ENCODE measurements around the gene SIN3A. TPM values are rescaled to one million over a fixed set of nuclear protein-coding genes. Genes with fewer than 3 reads are reported as not detected.

SIN3A gene
- total and polyA plus RNA-seq, 2 donors (not counting 1 experiment from before 2014, with no cell fraction given), result 32.0 to 153 TPM

- Mint-ChIP-seq H3K9me3 (ENCODE audit: insufficient read depth) (no peaks in the 10 kb centered on the region), H3K4me1 (peaks cover 29% of the 10 kb centered on the region), H3K4me3 (no peak overlapping the region), H3K27ac (no peak overlapping the region), H3K27me3 (no peaks in the 10 kb centered on the region)
- no peak overlapping the region for H3K9ac ChIP-seq (ENCODE audit: low read length)
- no peak overlapping the region for H2AFZ ChIP-seq (ENCODE audit: insufficient read depth, low read depth, low read length, poor library complexity, severe bottlenecking)
- no peaks in the 10 kb centered on the region for H3K27me3 ChIP-seq (replicated peaks in 1 of 4; ENCODE audit: control extremely low read depth in 1 of 4, control insufficient read depth in 3 of 4, insufficient read depth in 4 of 4, low read length in 3 of 4)
- peaks cover 11% of the 10 kb centered on the region for H4K20me1 ChIP-seq (ENCODE audit: control insufficient read depth, insufficient read depth, low read length, poor library complexity, severe bottlenecking)
- peaks cover 4% of the 10 kb centered on the region for H3K79me2 ChIP-seq (ENCODE audit: control insufficient read depth, insufficient read depth, low read length)
- WGBS (ENCODE audit: insufficient coverage), result 92% methylated on average over 1 of the region's 1 CpG
- H3K9me3 ChIP-seq (ENCODE audit: control extremely low read depth in 1 of 3, control insufficient read depth in 2 of 3, insufficient read depth in 1 of 3, low read length in 2 of 3), result no peaks in the 10 kb centered on the region
- ChIA-PET CTCF (interaction anchor here (0.6 kb wide), 1 partner anchor 438 kb away, joined by 3 read pairs; no protein-coding TSS in a partner anchor), POLR2A (no interaction called here)
- ATAC-seq (ENCODE audit: low read depth) (no peak), DNase-seq (no peak)
- H3K4me1 ChIP-seq (ENCODE audit: control insufficient read depth in 2 of 2, insufficient read depth in 2 of 2, low read length in 2 of 2), result peaks cover 13 to 19% of the 10 kb centered on the region in 2 donors
- H3K36me3 ChIP-seq (replicated peaks in 1 of 2; ENCODE audit: control extremely low read depth in 1 of 2, control insufficient read depth in 1 of 2, extremely low read depth in 1 of 2, insufficient read depth in 2 of 2, low read length in 1 of 2), result peaks cover 2 to 45% of the 10 kb centered on the region in 2 experiments
- H3K27ac ChIP-seq (ENCODE audit: low read length in 2 of 2), result no peak overlapping the region
- intact Hi-C loops (cut with micrococcal nuclease), result no loop called here
- no peak for TF ChIP-seq EZH2 (IDR thresholded peaks at IDR 0.05; ENCODE audit: borderline replicate concordance, insufficient read depth, low read depth, low read length, poor library complexity, severe bottlenecking)
- TF ChIP-seq, protein P1, sequence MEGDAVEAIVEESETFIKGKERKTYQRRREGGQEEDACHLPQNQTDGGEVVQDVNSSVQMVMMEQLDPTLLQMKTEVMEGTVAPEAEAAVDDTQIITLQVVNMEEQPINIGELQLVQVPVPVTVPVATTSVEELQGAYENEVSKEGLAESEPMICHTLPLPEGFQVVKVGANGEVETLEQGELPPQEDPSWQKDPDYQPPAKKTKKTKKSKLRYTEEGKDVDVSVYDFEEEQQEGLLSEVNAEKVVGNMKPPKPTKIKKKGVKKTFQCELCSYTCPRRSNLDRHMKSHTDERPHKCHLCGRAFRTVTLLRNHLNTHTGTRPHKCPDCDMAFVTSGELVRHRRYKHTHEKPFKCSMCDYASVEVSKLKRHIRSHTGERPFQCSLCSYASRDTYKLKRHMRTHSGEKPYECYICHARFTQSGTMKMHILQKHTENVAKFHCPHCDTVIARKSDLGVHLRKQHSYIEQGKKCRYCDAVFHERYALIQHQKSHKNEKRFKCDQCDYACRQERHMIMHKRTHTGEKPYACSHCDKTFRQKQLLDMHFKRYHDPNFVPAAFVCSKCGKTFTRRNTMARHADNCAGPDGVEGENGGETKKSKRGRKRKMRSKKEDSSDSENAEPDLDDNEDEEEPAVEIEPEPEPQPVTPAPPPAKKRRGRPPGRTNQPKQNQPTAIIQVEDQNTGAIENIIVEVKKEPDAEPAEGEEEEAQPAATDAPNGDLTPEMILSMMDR (IDR thresholded peaks at IDR 0.05), result no peak
- no peak overlapping the region for H3K4me2 ChIP-seq (replicated peaks; ENCODE audit: low read depth, low read length, poor library complexity, severe bottlenecking)
- H3K4me3 ChIP-seq (ENCODE audit: control extremely low read depth in 1 of 5, extremely low read depth in 1 of 5, insufficient read depth in 1 of 5, low read depth in 2 of 5, low read length in 4 of 5), result no peak overlapping the region
Measured at GRCh38 chr15:75371486-75371885, 80.0 kb downstream of the SIN3A start.

- Mint-ChIP-seq H3K27ac (no peak overlapping the region), H3K4me1 (peaks cover 29% of the 10 kb centered on the region), H3K9me3 (ENCODE audit: insufficient read depth) (no peaks in the 10 kb centered on the region), H3K27me3 (no peaks in the 10 kb centered on the region), H3K4me3 (peak overlapping the region; percentile 93)
- 98% methylated on average over 6 of the region's 7 CpGs for WGBS (ENCODE audit: insufficient coverage)
- no peak overlapping the region for H3K4me3 ChIP-seq (ENCODE audit: control extremely low read depth in 1 of 5, extremely low read depth in 1 of 5, insufficient read depth in 1 of 5, low read depth in 2 of 5, low read length in 4 of 5)
- DNase-seq (no peak), ATAC-seq (ENCODE audit: low read depth) (no peak)
- H3K9me3 ChIP-seq (ENCODE audit: control extremely low read depth in 1 of 3, control insufficient read depth in 2 of 3, insufficient read depth in 1 of 3, low read length in 2 of 3), result no peaks in the 10 kb centered on the region
- ChIA-PET POLR2A (interaction anchor here (3.9 kb wide), 1 partner anchor 83 kb away, joined by 62 read pairs; the partner anchor contains the start of gene SIN3A), CTCF (interaction anchor here (2.7 to 4.3 kb wide), 4 partner anchors 10 to 313 kb away, joined by 15 to 51 read pairs (median 26); partner anchors contain the start of gene SIN3A)
- peaks cover 11% of the 10 kb centered on the region for H4K20me1 ChIP-seq (ENCODE audit: control insufficient read depth, insufficient read depth, low read length, poor library complexity, severe bottlenecking)
- TF ChIP-seq, protein P1 (IDR thresholded peaks at IDR 0.05), result no peak
- TF ChIP-seq EZH2 (IDR thresholded peaks at IDR 0.05; ENCODE audit: borderline replicate concordance, insufficient read depth, low read depth, low read length, poor library complexity, severe bottlenecking), result no peak
- H3K79me2 ChIP-seq (ENCODE audit: control insufficient read depth, insufficient read depth, low read length), result peaks cover 4% of the 10 kb centered on the region
- no peak overlapping the region for H3K4me2 ChIP-seq (replicated peaks; ENCODE audit: low read depth, low read length, poor library complexity, severe bottlenecking)
- no peaks in the 10 kb centered on the region for H3K27me3 ChIP-seq (replicated peaks in 1 of 4; ENCODE audit: control extremely low read depth in 1 of 4, control insufficient read depth in 3 of 4, insufficient read depth in 4 of 4, low read length in 3 of 4)
- H3K27ac ChIP-seq (ENCODE audit: low read length in 2 of 2), result peak overlapping the region; percentile 98 to 99
- H3K36me3 ChIP-seq (replicated peaks in 1 of 2; ENCODE audit: control extremely low read depth in 1 of 2, control insufficient read depth in 1 of 2, extremely low read depth in 1 of 2, insufficient read depth in 2 of 2, low read length in 1 of 2), result peaks cover 0 to 41% of the 10 kb centered on the region in 2 experiments
- no peak overlapping the region for H3K9ac ChIP-seq (ENCODE audit: low read length)
- intact Hi-C loops (cut with micrococcal nuclease), result loop anchor here (5.0 kb wide), 1 partner anchor 433 kb away; the partner anchor contains the start of gene COX5A
- no peak overlapping the region for H2AFZ ChIP-seq (ENCODE audit: insufficient read depth, low read depth, low read length, poor library complexity, severe bottlenecking)
- peaks cover 13 to 19% of the 10 kb centered on the region in 2 donors for H3K4me1 ChIP-seq (ENCODE audit: control insufficient read depth in 2 of 2, insufficient read depth in 2 of 2, low read length in 2 of 2)
Measured at GRCh38 chr15:75369897-75370581, 81.5 kb downstream of the SIN3A start.
